HepG2 (cell line): ENCODE measurements around the gene EXOC3L4. TPM values are rescaled to one million over a fixed set of nuclear protein-coding genes. Genes with fewer than 3 reads are reported as not detected.

Source experiments
- ATF7 ChIP-seq, 2 experiments: fragments of 450-650 bp in 1 of 2; sonication (generic) in 1 of 2; formaldehyde crosslinking in 1 of 2; IDR thresholded peaks; 2 replicates each; pipeline versions ENCODE4 v1.4.0 to v1.6.1; 2016 to 2020; ENCODE audit warnings: antibody characterized with exemption in 1 of 2, mild to moderate bottlenecking in 1 of 2, missing genetic modification reagents in 1 of 2
- CCDC6 ChIP-seq: sonication (generic); formaldehyde crosslinking; IDR thresholded peaks from 2 replicates; pipeline ENCODE4 v1.8.1; 2022; ENCODE audit warnings: mild to moderate bottlenecking, missing genetic modification reagents, moderate library complexity
- FOXA1 ChIP-seq, 2 experiments: fragments of 450-650 bp in 1 of 2; sonication (generic) in 1 of 2; formaldehyde crosslinking in 1 of 2; IDR thresholded peaks; 2 replicates each; pipeline versions ENCODE4 v1.4.0 to v1.6.1; 2016 to 2020; ENCODE audit warnings: missing genetic modification reagents in 1 of 2
- FOXA3 ChIP-seq: IDR thresholded peaks from 2 replicates; pipeline ENCODE4 v1.6.1; 2016; ENCODE audit warnings: missing genetic modification reagents, missing compliant biosample characterization
- GABPB1 ChIP-seq: IDR thresholded peaks from 2 replicates; pipeline ENCODE4 v1.6.1; 2016; ENCODE audit warnings: mild to moderate bottlenecking, missing genetic modification reagents, moderate library complexity, missing compliant biosample characterization
- GATAD1 ChIP-seq: IDR thresholded peaks from 2 replicates; pipeline ENCODE4 v1.6.1; 2016; ENCODE audit warnings: missing genetic modification reagents, missing compliant biosample characterization
- GTF2F1 ChIP-seq: fragments of 150-350 bp; IDR thresholded peaks from 2 replicates; pipeline ENCODE4 v1.6.1; 2014; ENCODE audit warnings: low read length
- HMG20A ChIP-seq: IDR thresholded peaks from 2 replicates; pipeline ENCODE4 v1.6.1; 2016; ENCODE audit warnings: borderline replicate concordance
- HNRNPL ChIP-seq: fragments of 200-400 bp; formaldehyde crosslinking; IDR thresholded peaks from 2 replicates; pipeline ENCODE4 v1.6.1; 2017; ENCODE audit warnings: mild to moderate bottlenecking, low read depth, low read length
- HOXD1 ChIP-seq: sonication (generic); formaldehyde crosslinking; IDR thresholded peaks from 2 replicates; pipeline ENCODE4 v1.5.0; 2020; ENCODE audit warnings: missing genetic modification reagents
- IKZF4 ChIP-seq: sonication (generic); formaldehyde crosslinking; IDR thresholded peaks from 2 replicates; pipeline ENCODE4 v1.5.1; 2020; ENCODE audit warnings: borderline replicate concordance, mild to moderate bottlenecking, low read depth, missing genetic modification reagents; ENCODE audit errors: not compliant biosample characterization
- MAFK ChIP-seq, 2 experiments: IDR thresholded peaks in 1 of 2; conservative IDR thresholded peaks in 1 of 2; 2 replicates each; pipeline ENCODE4 v1.6.1; 2011; ENCODE audit warnings: improper control_type of control experiment in 2 of 2, low read length in 2 of 2
- MEF2D ChIP-seq: sonication (generic); formaldehyde crosslinking; IDR thresholded peaks from 2 replicates; pipeline ENCODE4 v1.5.1; 2020; ENCODE audit warnings: mild to moderate bottlenecking, missing genetic modification reagents
- MTA1 ChIP-seq: sonication (generic); formaldehyde crosslinking; IDR thresholded peaks from 2 replicates; pipeline ENCODE4 v1.4.0; 2020; ENCODE audit warnings: missing genetic modification reagents, mild to moderate bottlenecking, borderline replicate concordance
- PAWR ChIP-seq: sonication (generic); formaldehyde crosslinking; IDR thresholded peaks from 2 replicates; pipeline ENCODE4 v1.4.0; 2020; ENCODE audit warnings: missing genetic modification reagents, mild to moderate bottlenecking, borderline replicate concordance
- PTBP1 ChIP-seq: fragments of 200-400 bp; formaldehyde crosslinking; IDR thresholded peaks from 2 replicates; pipeline ENCODE4 v1.6.1; 2018; ENCODE audit warnings: low read length, low read depth; ENCODE audit not compliant: poor library complexity, severe bottlenecking
- REL ChIP-seq: sonication (generic); formaldehyde crosslinking; conservative IDR thresholded peaks from 2 replicates; pipeline ENCODE4 v1.8.0; 2022; ENCODE audit warnings: mild to moderate bottlenecking, missing genetic modification reagents, moderate library complexity
- RFX1 ChIP-seq: fragments of 450-650 bp; IDR thresholded peaks from 2 replicates; pipeline ENCODE4 v1.6.1; 2017
- SALL1 ChIP-seq: sonication (generic); formaldehyde crosslinking; IDR thresholded peaks from 2 replicates; pipeline ENCODE4 v1.8.0; 2022; ENCODE audit warnings: mild to moderate bottlenecking, missing genetic modification reagents
- ZNF296 ChIP-seq: sonication (generic); formaldehyde crosslinking; conservative IDR thresholded peaks from 2 replicates; pipeline ENCODE4 v1.5.0; 2020; ENCODE audit warnings: mild to moderate bottlenecking, missing genetic modification reagents
- ZNF382 ChIP-seq: sonication (generic); formaldehyde crosslinking; IDR thresholded peaks from 2 replicates; pipeline ENCODE4 v1.5.0; 2020; ENCODE audit warnings: missing genetic modification reagents, mild to moderate bottlenecking, borderline replicate concordance
- ZNF446 ChIP-seq: sonication (generic); formaldehyde crosslinking; IDR thresholded peaks from 2 replicates; pipeline ENCODE4 v1.5.0; 2020; ENCODE audit warnings: mild to moderate bottlenecking, missing genetic modification reagents
- polyA plus RNA-seq, 8 experiments: library from polyadenylated mRNA; depleted of rRNA in 3 of 8; stranded (reverse) in 7 of 8; unstranded in 1 of 8; fragments of >200 nt; fragmentation: Illumina TruSeq in 4 of 8; extraction: Trizol in 4 of 8; gene quantifications; 2 replicates each; pipeline versions ENCODE4 v1.2.1 to v1.2.3, GENCODE V29; 2011 to 2016; ENCODE audit warnings: low read depth in 4 of 8, missing spikeins in 1 of 8, mixed read lengths in 1 of 8; ENCODE audit not compliant: insufficient read depth in 1 of 8
- total RNA-seq, 5 experiments: library from RNA; depleted of rRNA; stranded (reverse); fragments of >200 nt; fragmentation: Illumina TruSeq; extraction: Trizol; gene quantifications; 2 replicates each; pipeline ENCODE4 v1.2.3, GENCODE V29; 2016; ENCODE audit warnings: low read depth in 1 of 5
- TF ChIP-seq, protein P1 (sequence below): sonication (generic); formaldehyde crosslinking; IDR thresholded peaks from 2 replicates; pipeline ENCODE4 v1.4.0; 2020; ENCODE audit warnings: missing genetic modification reagents
- TF ChIP-seq, protein P2 (sequence below): sonication (generic); IDR thresholded peaks from 2 replicates; pipeline ENCODE4 v1.6.1; 2016; ENCODE audit warnings: low read depth, borderline replicate concordance
- TF ChIP-seq, protein P3 (sequence below): sonication (generic); formaldehyde crosslinking; IDR thresholded peaks from 2 replicates; pipeline ENCODE4 v1.8.0; 2022; ENCODE audit warnings: mild to moderate bottlenecking, missing genetic modification reagents, borderline replicate concordance

EXOC3L4 gene
- total and polyA plus RNA-seq, 2 of the 13 experiments (the other 11 are each of a cell fraction or from before 2014, with no cell fraction given) = 11.8 to 27.0 TPM

DNA sequence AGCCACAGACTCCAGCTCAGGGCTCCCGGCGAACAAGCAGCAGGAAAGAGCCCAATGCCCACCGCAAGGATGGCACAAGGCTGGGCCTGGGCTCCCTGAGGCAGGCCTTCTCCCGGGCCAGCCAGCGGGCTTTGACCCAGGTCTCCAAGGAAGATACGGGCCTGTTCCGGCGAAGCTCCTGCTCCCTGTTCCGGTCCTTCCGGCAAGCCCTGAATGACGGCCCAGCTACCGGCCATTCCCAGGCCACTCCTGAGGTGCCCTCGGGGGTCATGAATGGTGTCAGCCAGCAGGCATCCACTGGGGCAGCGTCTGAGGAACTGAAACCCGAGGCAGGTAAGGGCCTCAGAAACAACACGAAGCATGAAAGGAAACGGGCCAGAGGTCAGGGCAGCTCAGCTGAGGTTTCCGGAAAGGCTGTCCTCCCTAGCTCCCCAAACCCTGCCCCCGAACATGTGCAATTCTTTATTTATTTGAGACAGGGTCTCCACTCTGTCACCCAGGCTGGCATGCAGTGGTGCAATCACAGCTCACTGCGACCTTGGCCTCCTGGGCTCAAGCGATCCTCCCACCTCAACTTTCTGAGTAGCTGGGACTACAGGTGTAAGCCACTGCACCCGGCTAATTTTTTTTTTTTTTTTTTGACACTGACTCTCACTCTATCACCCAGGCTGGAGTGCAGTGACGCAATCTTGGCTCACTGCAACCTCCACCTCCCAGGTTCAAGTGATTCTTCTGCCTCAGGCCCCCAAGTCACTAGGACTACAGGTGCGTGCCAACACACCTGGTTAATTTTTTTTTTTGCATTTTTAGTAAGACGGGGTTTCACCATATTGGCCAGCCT is 6.0 kb downstream of the EXOC3L4 start (continued):
- TF ChIP-seq, protein P1, sequence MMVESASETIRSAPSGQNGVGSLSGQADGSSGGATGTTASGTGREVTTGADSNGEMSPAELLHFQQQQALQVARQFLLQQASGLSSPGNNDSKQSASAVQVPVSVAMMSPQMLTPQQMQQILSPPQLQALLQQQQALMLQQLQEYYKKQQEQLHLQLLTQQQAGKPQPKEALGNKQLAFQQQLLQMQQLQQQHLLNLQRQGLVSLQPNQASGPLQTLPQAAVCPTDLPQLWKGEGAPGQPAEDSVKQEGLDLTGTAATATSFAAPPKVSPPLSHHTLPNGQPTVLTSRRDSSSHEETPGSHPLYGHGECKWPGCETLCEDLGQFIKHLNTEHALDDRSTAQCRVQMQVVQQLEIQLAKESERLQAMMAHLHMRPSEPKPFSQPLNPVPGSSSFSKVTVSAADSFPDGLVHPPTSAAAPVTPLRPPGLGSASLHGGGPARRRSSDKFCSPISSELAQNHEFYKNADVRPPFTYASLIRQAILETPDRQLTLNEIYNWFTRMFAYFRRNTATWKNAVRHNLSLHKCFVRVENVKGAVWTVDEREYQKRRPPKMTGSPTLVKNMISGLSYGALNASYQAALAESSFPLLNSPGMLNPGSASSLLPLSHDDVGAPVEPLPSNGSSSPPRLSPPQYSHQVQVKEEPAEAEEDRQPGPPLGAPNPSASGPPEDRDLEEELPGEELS = peak; percentile 93
- TF ChIP-seq HNRNPL (peak; percentile 93), GTF2F1 (no peak), ZNF382 (CRISPR knock-in tag) (no peak), SALL1 (CRISPR knock-in tag) (peak; percentile 94), HOXD1 (peak; percentile 92; the same call in 1 of the 2 replicates), ZNF296 (CRISPR knock-in tag) (peak; percentile 46; the same call in 1 of the 2 replicates), MTA1 (peak; percentile 82; the same call in 1 of the 2 replicates), FOXA1 (IDR thresholded peaks at IDR 0.05) (no peak), FOXA1 (CRISPR knock-in tag; IDR thresholded peaks at IDR 0.05) (peak; percentile 79), RFX1 (no peak), REL (0 out of 2 replicates have a peak, but pooled peaks have one; percentile 21), CCDC6 (CRISPR knock-in tag) (peak; percentile 76), ATF7 (IDR thresholded peaks at IDR 0.05) (peak; percentile 69; the same call in 1 of the 2 replicates), ATF7 (CRISPR knock-in tag; IDR thresholded peaks at IDR 0.05) (peak; percentile 81), MEF2D (CRISPR knock-in tag) (peak; percentile 97), FOXA3 (CRISPR knock-in tag) (peak; percentile 85), PAWR (0 out of 2 replicates have a peak, but pooled peaks have one; percentile 57), GATAD1 (CRISPR knock-in tag) (peak; percentile 23; the same call in 1 of the 2 replicates), PTBP1 (no peak), IKZF4 (CRISPR knock-in tag) (no peak), HMG20A (peak; percentile 82; the same call in 1 of the 2 replicates), MAFK (conservative IDR thresholded peaks at IDR 0.05 in 1 of 2, IDR thresholded peaks at IDR 0.05 in 1 of 2; ENCODE audit: low read length in 2 of 2) (no peak), GABPB1 (CRISPR knock-in tag) (peak; percentile 75), ZNF446 (CRISPR knock-in tag) (no peak)
- TF ChIP-seq, protein P2, sequence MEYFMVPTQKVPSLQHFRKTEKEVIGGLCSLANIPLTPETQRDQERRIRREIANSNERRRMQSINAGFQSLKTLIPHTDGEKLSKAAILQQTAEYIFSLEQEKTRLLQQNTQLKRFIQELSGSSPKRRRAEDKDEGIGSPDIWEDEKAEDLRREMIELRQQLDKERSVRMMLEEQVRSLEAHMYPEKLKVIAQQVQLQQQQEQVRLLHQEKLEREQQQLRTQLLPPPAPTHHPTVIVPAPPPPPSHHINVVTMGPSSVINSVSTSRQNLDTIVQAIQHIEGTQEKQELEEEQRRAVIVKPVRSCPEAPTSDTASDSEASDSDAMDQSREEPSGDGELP = peak; percentile 93
- TF ChIP-seq, protein P3, sequence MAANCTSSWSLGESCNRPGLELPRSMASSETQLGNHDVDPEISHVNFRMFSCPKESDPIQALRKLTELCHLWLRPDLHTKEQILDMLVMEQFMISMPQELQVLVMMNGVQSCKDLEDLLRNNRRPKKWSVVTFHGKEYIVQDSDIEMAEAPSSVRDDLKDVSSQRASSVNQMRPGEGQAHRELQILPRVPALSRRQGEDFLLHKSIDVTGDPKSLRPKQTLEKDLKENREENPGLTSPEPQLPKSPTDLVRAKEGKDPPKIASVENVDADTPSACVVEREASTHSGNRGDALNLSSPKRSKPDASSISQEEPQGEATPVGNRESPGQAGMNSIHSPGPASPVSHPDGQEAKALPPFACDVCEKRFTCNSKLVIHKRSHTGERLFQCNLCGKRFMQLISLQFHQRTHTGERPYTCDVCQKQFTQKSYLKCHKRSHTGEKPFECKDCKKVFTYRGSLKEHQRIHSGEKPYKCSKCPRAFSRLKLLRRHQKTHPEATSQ (CRISPR knock-in tag) = no peak; the same call in 1 of the 2 replicates
